Liver (tissue), 9 donors: ENCODE data around the gene SRSF12. TPM values are rescaled to one million over a fixed set of nuclear protein-coding genes. Genes with fewer than 3 reads are reported as not detected.

ENCODE experiments used
- DNase-seq: peaks from one replicate; pipeline ENCODE4 v3.0.0-alpha.2; 2017; ENCODE audit warnings: low spot score
- H3K27ac ChIP-seq, 2 donors: one replicate each; pipeline ENCODE4 v1.7.0; 2013; ENCODE audit warnings: inconsistent platforms in 2 of 2, low read length in 2 of 2, control low read depth in 1 of 2, low read depth in 1 of 2, mild to moderate bottlenecking in 1 of 2
- H3K27me3 ChIP-seq, 4 donors: one replicate each; pipeline versions ENCODE4 v1.6.1 to v1.7.0; 2013; ENCODE audit warnings: low read length in 3 of 4, inconsistent platforms in 1 of 4, mild to moderate bottlenecking in 1 of 4, moderate library complexity in 1 of 4; ENCODE audit not compliant: control insufficient read depth in 4 of 4, insufficient read depth in 4 of 4
- H3K36me3 ChIP-seq, 4 donors: one replicate each; pipeline versions ENCODE4 v1.6.1 to v1.7.0; 2013; ENCODE audit warnings: low read length in 3 of 4, mild to moderate bottlenecking in 3 of 4, low read depth in 1 of 4, moderate library complexity in 1 of 4; ENCODE audit not compliant: control insufficient read depth in 4 of 4, insufficient read depth in 3 of 4
- H3K4me1 ChIP-seq, 4 donors: one replicate each; pipeline versions ENCODE4 v1.6.1 to v1.7.0; 2013; ENCODE audit warnings: low read length in 3 of 4, mild to moderate bottlenecking in 3 of 4, moderate library complexity in 1 of 4; ENCODE audit not compliant: control insufficient read depth in 4 of 4, insufficient read depth in 4 of 4
- H3K4me3 ChIP-seq, 3 donors: one replicate each; pipeline versions ENCODE4 v1.6.1 to v1.7.0; 2013; ENCODE audit warnings: low read length in 3 of 3, control low read depth in 1 of 3, low read depth in 1 of 3, mild to moderate bottlenecking in 1 of 3
- H3K9ac ChIP-seq, 2 donors: one replicate each; pipeline ENCODE4 v1.7.0; 2013; ENCODE audit warnings: low read length in 2 of 2, mild to moderate bottlenecking in 2 of 2, moderate library complexity in 2 of 2, control low read depth in 1 of 2, low read depth in 1 of 2
- H3K9me3 ChIP-seq, 4 donors: one replicate each; pipeline versions ENCODE4 v1.6.1 to v1.7.0; 2013; ENCODE audit warnings: low read length in 3 of 4; ENCODE audit not compliant: control insufficient read depth in 4 of 4
- HNF4A ChIP-seq, 2 donors: conservative IDR thresholded peaks; 2 replicates each; pipeline ENCODE4 v1.6.1; 2016; ENCODE audit warnings: antibody characterized with exemption in 2 of 2, mild to moderate bottlenecking in 2 of 2
- HNF4G ChIP-seq: IDR thresholded peaks from 2 replicates; pipeline ENCODE4 v1.6.1; 2016; ENCODE audit warnings: antibody characterized with exemption
- JUND ChIP-seq, 2 donors: IDR thresholded peaks; 2 replicates each; pipeline ENCODE4 v1.6.1; 2016; ENCODE audit warnings: antibody characterized with exemption in 2 of 2
- RAD21 ChIP-seq, 2 donors: IDR thresholded peaks; 2 replicates each; pipeline ENCODE4 v1.6.1; 2016; ENCODE audit warnings: antibody characterized with exemption in 2 of 2, mild to moderate bottlenecking in 2 of 2
- REST ChIP-seq: IDR thresholded peaks from 2 replicates; pipeline ENCODE4 v1.6.1; 2016; ENCODE audit warnings: antibody characterized with exemption, mild to moderate bottlenecking
- WGBS: extraction: QIAGEN DNeasy Blood & Tissue Kit; methylation state at CpG from one replicate; pipeline ENCODE4 v1.1.7; 2013; 5-methylcytosine and 5-hydroxymethylcytosine counted together
- polyA plus RNA-seq, 2 donors: library from polyadenylated mRNA; stranded (reverse) in 1 of 2; unstranded in 1 of 2; fragments of 200-250 nt in 1 of 2; fragments of >200 nt in 1 of 2; fragmentation: Nextera tagmentation in 1 of 2; extraction: Ambion mirVana in 1 of 2; gene quantifications; one replicate each; pipeline versions ENCODE4 v1.2.1 to v1.2.3, GENCODE V29; 2013 to 2015
- total RNA-seq, 2 donors: library from RNA; depleted of rRNA; stranded (reverse); fragments of >200 nt; gene quantifications; one replicate each; pipeline ENCODE4 v1.2.3, GENCODE V29; 2014
- TF ChIP-seq, protein P1 (sequence below): IDR thresholded peaks from 2 replicates; pipeline ENCODE4 v1.6.1; 2016; ENCODE audit warnings: antibody characterized with exemption
- donor health status: healthy.
- donor health status: healthy.
- donor health status: healthy.
- donor health status: healthy.
- donor health status: healthy.

SRSF12 gene
- total and polyA plus RNA-seq, 4 donors: 0.17 to 1.0 (median 0.39) TPM

DNA sequence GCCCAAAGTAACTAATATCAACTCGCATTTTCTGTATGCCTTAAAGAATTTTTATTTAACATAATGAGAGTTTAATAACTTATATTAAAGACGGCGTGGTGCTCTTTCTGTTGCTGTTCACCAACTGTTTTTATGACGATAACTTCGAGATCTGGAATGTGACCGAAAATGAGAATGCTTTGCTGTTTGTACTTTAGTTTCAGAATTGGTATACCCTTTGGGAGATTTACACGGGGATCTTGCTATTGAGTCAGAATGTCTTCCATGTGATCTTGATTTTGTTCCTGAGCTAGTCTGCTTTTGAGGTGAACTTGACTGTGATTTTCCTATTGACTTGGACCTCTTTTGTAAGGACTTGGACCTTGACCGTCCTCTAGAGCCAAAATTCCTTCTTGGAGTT lies 19.4 kb downstream of the SRSF12 start:
- WGBS: 89% methylated on average over 8 of the region's 8 CpGs
- Histone ChIP-seq H3K4me3 (no peak overlapping the region), H3K9me3 (no peaks in the 10 kb centered on the region), H3K4me1 (peaks cover 1 to 4% (median 3%) of the 10 kb centered on the region in 4 donors), H3K9ac (no peak overlapping the region), H3K27ac (no peak overlapping the region), H3K36me3 (no peaks in the 10 kb centered on the region), H3K27me3 (no peaks in the 10 kb centered on the region)
- no peak for DNase-seq
- peak in 1 of 2 donors; percentile 11 for TF ChIP-seq HNF4A (conservative IDR thresholded peaks at IDR 0.05)
- TF ChIP-seq, protein P1, sequence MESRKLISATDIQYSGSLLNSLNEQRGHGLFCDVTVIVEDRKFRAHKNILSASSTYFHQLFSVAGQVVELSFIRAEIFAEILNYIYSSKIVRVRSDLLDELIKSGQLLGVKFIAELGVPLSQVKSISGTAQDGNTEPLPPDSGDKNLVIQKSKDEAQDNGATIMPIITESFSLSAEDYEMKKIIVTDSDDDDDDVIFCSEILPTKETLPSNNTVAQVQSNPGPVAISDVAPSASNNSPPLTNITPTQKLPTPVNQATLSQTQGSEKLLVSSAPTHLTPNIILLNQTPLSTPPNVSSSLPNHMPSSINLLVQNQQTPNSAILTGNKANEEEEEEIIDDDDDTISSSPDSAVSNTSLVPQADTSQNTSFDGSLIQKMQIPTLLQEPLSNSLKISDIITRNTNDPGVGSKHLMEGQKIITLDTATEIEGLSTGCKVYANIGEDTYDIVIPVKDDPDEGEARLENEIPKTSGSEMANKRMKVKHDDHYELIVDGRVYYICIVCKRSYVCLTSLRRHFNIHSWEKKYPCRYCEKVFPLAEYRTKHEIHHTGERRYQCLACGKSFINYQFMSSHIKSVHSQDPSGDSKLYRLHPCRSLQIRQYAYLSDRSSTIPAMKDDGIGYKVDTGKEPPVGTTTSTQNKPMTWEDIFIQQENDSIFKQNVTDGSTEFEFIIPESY: no peak

DNA sequence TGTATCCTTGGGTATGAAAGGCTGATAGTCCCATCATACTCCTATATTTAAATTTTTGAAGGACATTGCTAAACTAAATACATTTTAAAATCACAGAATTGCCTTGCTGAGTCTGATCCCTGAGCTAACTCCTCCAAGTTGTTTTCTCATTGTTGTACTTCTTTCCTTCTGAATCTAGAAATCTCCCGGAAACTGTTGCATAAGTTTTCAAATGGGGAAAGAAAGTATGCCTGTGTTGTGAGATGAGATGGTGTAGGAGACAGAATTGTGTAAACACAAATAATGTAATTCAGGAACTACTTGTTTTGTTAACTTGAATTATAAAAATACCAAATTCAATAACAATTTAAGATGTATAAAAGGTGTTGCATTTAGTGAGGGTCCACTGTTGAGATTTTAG lies 30.0 kb downstream of the SRSF12 start:
- Histone ChIP-seq H3K4me1 (peaks cover 0 to 14% (median 1%) of the 10 kb centered on the region in 4 donors), H3K27me3 (no peaks in the 10 kb centered on the region), H3K27ac (peak overlapping the region; percentile 43 to 44), H3K9me3 (no peaks in the 10 kb centered on the region), H3K4me3 (no peak overlapping the region), H3K9ac (no peak overlapping the region), H3K36me3 (peaks cover 0 to 20% (median 15%) of the 10 kb centered on the region in 4 donors)
- no peak for TF ChIP-seq HNF4A (conservative IDR thresholded peaks at IDR 0.05)
- no peak for DNase-seq
- 58% methylated on average over 1 of the region's 1 CpG for WGBS

GRCh38 chr6:89085409-89086205 lies 32.3 kb downstream of the SRSF12 start:
- Histone ChIP-seq H3K27me3 (no peaks in the 10 kb centered on the region), H3K9ac (no peak overlapping the region), H3K4me1 (peaks cover 0 to 14% (median 1%) of the 10 kb centered on the region in 4 donors), H3K27ac (peak overlapping the region; percentile 58 to 64), H3K9me3 (no peaks in the 10 kb centered on the region), H3K36me3 (peaks cover 0 to 23% (median 15%) of the 10 kb centered on the region in 4 donors), H3K4me3 (no peak overlapping the region)
- TF ChIP-seq JUND (IDR thresholded peaks at IDR 0.05) (peak in 1 of 2 donors; percentile 22), REST (no peak)
- WGBS: 94% methylated on average over 12 of the region's 12 CpGs
- no peak for DNase-seq

- H3K4me3 ChIP-seq: no peak overlapping the region
- TF ChIP-seq RAD21 (IDR thresholded peaks at IDR 0.05): peak in 1 of 2 donors; percentile 8
- TF ChIP-seq HNF4G: no peak
- no peak overlapping the region for H3K9ac ChIP-seq
- H3K4me1 ChIP-seq: peaks cover 0 to 14% (median 1%) of the 10 kb centered on the region in 4 donors
- H3K27ac ChIP-seq: peak overlapping the region; percentile 59 to 64
- peaks cover 0 to 23% (median 15%) of the 10 kb centered on the region in 4 donors for H3K36me3 ChIP-seq
- no peaks in the 10 kb centered on the region for H3K9me3 ChIP-seq
- H3K27me3 ChIP-seq: no peaks in the 10 kb centered on the region
- 66% methylated on average over 3 of the region's 3 CpGs for WGBS
- DNase-seq: no peak
Measured at GRCh38 chr6:89084954-89085353, 32.9 kb downstream of the SRSF12 start.
